ENCODE results near the gene LYZL4.

LYZL4 gene

DNA sequence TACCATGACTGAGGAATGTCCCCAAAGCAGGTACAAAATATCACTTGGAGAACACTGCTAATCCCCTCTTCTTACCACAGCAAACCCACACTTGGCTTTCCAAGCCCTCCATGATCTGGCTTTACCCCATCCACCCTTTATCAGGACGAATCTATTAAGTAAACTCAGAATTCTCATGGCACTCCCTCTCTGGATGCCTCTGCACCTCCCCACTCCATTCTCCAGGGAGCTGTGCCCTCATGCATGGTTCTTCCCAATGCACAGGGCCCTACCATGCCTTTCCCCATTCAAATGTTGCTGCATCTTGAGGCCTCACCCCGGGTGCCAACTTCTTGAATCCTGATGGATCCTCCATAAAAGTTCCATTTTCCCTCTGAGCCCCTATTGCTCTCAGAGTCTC is 2.3 kb downstream of the LYZL4 start:
- H3K4me3 ChIP-seq (ENCODE audit: low read depth, low read length), result no peak overlapping the region
- DNase-seq (ENCODE audit: low read depth), result no peak
- TF ChIP-seq CTCF (IDR thresholded peaks at IDR 0.05; ENCODE audit: low read depth, low read length) (no peak), MYC (IDR thresholded peaks at IDR 0.05; ENCODE audit: low read depth, low read length) (no peak), POLR2A (IDR thresholded peaks at IDR 0.05; ENCODE audit: extremely low read depth, insufficient read length) (no peak)
- TF ChIP-seq, protein P1, sequence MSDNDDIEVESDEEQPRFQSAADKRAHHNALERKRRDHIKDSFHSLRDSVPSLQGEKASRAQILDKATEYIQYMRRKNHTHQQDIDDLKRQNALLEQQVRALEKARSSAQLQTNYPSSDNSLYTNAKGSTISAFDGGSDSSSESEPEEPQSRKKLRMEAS (IDR thresholded peaks at IDR 0.05; ENCODE audit: low read depth, low read length), result no peak

- DNase-seq (ENCODE audit: low read depth), result no peak
- TF ChIP-seq POLR2A (IDR thresholded peaks at IDR 0.05; ENCODE audit: extremely low read depth, insufficient read length), result no peak
- TF ChIP-seq MYC (IDR thresholded peaks at IDR 0.05; ENCODE audit: low read depth, low read length), result no peak
- TF ChIP-seq CTCF (IDR thresholded peaks at IDR 0.05; ENCODE audit: low read depth, low read length), result no peak
- TF ChIP-seq, protein P1 (IDR thresholded peaks at IDR 0.05; ENCODE audit: low read depth, low read length), result no peak
- no peak overlapping the region for H3K4me3 ChIP-seq (ENCODE audit: low read depth, low read length)
These were observed 3.5 kb downstream of the LYZL4 start for GRCh38 chr3:42406727-42407450.

- H3K4me3 ChIP-seq (ENCODE audit: low read depth, low read length), result no peak overlapping the region
- TF ChIP-seq, protein P1 (IDR thresholded peaks at IDR 0.05; ENCODE audit: low read depth, low read length), result no peak
- TF ChIP-seq CTCF (IDR thresholded peaks at IDR 0.05; ENCODE audit: low read depth, low read length), result no peak
- no peak for TF ChIP-seq MYC (IDR thresholded peaks at IDR 0.05; ENCODE audit: low read depth, low read length)
- TF ChIP-seq POLR2A (IDR thresholded peaks at IDR 0.05; ENCODE audit: extremely low read depth, insufficient read length), result no peak
- DNase-seq (ENCODE audit: low read depth), result no peak
These were observed 4.6 kb downstream of the LYZL4 start for GRCh38 chr3:42405857-42406256.

DNA sequence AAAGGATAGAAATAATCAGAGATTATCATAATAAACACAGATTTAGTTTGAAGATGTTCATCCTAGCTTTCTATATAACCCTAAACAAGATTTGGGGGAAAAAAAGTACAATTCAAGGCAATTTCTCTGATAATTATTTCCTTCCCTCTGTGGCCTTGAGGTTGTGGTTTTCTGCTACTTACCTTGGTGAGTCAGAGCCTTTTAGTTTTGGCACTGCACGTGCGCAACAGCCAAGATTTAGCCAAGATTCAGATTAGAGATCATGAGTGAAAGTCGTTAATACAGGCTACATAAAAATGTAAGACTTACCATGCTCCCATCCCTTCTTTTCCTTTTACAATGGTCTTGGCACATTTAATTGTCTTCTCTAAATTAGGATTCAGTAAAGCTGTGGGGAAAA is 6.7 kb downstream of the LYZL4 start:
- H3K4me3 ChIP-seq (ENCODE audit: low read depth, low read length), result no peak overlapping the region
- TF ChIP-seq MYC (IDR thresholded peaks at IDR 0.05; ENCODE audit: low read depth, low read length) (no peak), CTCF (IDR thresholded peaks at IDR 0.05; ENCODE audit: low read depth, low read length) (no peak), POLR2A (IDR thresholded peaks at IDR 0.05; ENCODE audit: extremely low read depth, insufficient read length) (no peak)
- TF ChIP-seq, protein P1 (IDR thresholded peaks at IDR 0.05; ENCODE audit: low read depth, low read length), result no peak
- no peak for DNase-seq (ENCODE audit: low read depth)

DNA sequence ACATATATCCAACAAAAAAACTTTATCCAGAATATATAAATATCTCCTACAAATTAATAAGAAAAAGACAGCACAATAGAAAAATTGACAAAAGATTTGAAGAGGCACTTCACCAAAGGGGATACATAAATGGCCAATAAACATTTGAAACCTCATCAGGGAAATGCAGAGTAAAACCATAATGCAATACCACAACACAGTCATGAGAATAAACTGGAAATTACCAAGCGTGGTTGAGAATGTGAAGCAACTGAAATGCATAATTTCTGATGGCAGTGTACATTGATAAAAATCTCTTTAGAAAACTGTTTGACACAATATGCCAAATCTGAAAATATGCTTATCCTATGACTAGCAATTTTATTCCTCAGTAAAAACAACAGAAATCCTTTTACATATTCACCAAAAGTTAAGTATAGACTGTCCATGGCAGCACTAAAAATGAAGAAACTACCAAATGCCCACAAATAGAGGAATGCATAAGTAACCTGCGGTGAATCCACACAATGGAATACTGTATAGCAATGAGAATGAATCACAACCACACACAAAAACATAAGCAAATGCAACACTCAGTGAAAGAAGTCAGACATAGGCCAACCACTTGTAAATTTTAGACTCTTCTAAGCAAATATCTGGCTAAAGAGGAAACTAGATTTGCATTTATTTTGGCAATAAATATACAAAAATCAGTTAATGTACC is 7.9 kb downstream of the LYZL4 start:
- DNase-seq (ENCODE audit: low read depth), result no peak
- no peak overlapping the region for H3K4me3 ChIP-seq (ENCODE audit: low read depth, low read length)
- no peak for TF ChIP-seq POLR2A (IDR thresholded peaks at IDR 0.05; ENCODE audit: extremely low read depth, insufficient read length)
- no peak for TF ChIP-seq MYC (IDR thresholded peaks at IDR 0.05; ENCODE audit: low read depth, low read length)
- no peak for TF ChIP-seq CTCF (IDR thresholded peaks at IDR 0.05; ENCODE audit: low read depth, low read length)
- TF ChIP-seq, protein P1 (IDR thresholded peaks at IDR 0.05; ENCODE audit: low read depth, low read length), result no peak
